Activated CD4-positive, CD25-positive, alpha-beta regulatory T cell treated with anti-CD3 and anti-CD28 coated beads, Interleukin-2, amount 50 U/mL, for 16 hours (primary cell): ENCODE results near the gene ERMP1.
"Not testable (repeated sequence)": the region's sequence is repeated elsewhere in the genome, so short reads cannot be mapped to it uniquely, and the experiment has no call there.

ENCODE experiments used
- DNase-seq: peaks from one replicate; pipeline ENCODE4 v3.0.0-alpha.2; 2020; ENCODE audit warnings: low read depth, low spot score

ERMP1 gene

GRCh38 chr9:5784526-5785315, 48.2 kb downstream of the ERMP1 start:
- DNase-seq = no peak

GRCh38 chr9:5783982-5784381, 48.9 kb downstream of the ERMP1 start:
- no peak for DNase-seq

- DNase-seq = not testable (repeated sequence)
Observed at GRCh38 chr9:5783420-5783819, 49.5 kb downstream of the ERMP1 start.

- not testable (repeated sequence) for DNase-seq
Observed at GRCh38 chr9:5779705-5780218, 53.2 kb downstream of the ERMP1 start.

- DNase-seq = no peak
Observed at GRCh38 chr9:5778805-5779204, 54.1 kb downstream of the ERMP1 start.

- DNase-seq = no peak
Observed at GRCh38 chr9:5773324-5773999, 59.5 kb downstream of the ERMP1 start.

- no peak for DNase-seq
Observed at GRCh38 chr9:5767968-5768932, 64.7 kb downstream of the ERMP1 start.

- DNase-seq = no peak
Observed at GRCh38 chr9:5764130-5764868, 68.6 kb downstream of the ERMP1 start.

GRCh38 chr9:5762421-5762820, 70.5 kb downstream of the ERMP1 start:
- DNase-seq = no peak

- DNase-seq = no peak
Observed at GRCh38 chr9:5760338-5760737, 72.6 kb downstream of the ERMP1 start.

GRCh38 chr9:5756633-5757032, 76.3 kb downstream of the ERMP1 start:
- DNase-seq = no peak

GRCh38 chr9:5750569-5750968, 82.3 kb downstream of the ERMP1 start:
- no peak for DNase-seq

- DNase-seq = no peak
Observed at GRCh38 chr9:5749306-5749705, 83.6 kb downstream of the ERMP1 start.

- DNase-seq = no peak
Observed at GRCh38 chr9:5748438-5748837, 84.5 kb downstream of the ERMP1 start.

- DNase-seq = no peak
Observed at GRCh38 chr9:5743109-5743508, 89.8 kb downstream of the ERMP1 start.

GRCh38 chr9:5736563-5737346, 96.2 kb downstream of the ERMP1 start:
- no peak for DNase-seq

GRCh38 chr9:5735072-5735471, 97.8 kb downstream of the ERMP1 start:
- no peak for DNase-seq
